ENCODE results near the gene EXOC6B. TPM values are rescaled to one million over a fixed set of nuclear protein-coding genes. Genes with fewer than 3 reads are reported as not detected.
A peak's percentile ranks its signal among the peaks of the same experiment; 100 is the strongest.

The EXOC6B gene
- total RNA-seq, 1 donor from 2014 or later = 23.3 TPM

DNA sequence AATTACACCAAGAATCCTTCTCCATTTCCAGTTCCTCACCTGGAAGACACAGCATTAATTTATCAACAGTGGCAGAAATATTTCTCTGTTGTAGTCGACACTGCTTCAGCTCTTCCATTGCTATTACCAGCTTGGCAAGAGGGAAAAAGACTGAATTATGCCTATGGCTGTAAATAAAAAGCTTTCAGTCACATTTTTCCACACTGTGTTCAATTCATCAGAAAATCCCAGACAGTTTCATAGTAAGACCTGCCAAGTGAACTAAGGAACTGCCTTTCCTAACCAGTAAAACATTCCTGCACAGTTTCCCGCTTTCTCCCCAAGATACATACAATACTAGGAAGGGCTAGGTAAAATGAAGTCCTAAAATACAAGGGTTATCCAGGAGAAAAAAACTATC is 94.7 kb downstream of the EXOC6B start:
- no peak for DNase-seq

- no peak for DNase-seq
Measured at GRCh38 chr2:72727356-72727755, 98.5 kb downstream of the EXOC6B start.

DNA sequence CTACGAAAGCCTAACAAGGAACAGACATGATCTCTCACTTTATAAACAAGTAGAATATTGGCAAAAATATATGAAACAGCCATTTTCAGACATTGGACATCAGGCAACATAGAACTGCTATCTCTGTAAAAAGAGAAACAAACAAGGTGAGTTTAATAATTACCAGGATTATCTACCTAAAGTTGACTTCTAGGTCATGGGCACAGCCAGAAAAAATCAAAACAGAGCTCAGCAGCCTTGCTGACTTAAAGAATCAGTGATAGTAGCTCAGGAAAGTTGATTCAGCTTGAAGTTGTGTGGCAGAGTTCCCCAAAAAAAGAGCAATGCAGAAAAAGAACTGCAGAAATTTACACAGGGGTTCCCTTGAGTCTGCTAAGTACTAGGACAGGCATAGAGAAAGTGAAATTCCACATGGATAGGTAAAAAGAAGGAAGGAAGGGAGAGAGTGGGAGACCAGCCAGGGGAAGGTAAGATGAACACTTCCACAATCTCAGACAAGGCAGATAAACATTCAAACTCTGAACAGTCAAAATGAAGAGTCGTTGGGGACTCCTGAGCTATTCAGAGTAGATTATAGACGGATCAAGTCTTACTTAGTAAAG is 102.0 kb downstream of the EXOC6B start:
- no peak for DNase-seq

DNA sequence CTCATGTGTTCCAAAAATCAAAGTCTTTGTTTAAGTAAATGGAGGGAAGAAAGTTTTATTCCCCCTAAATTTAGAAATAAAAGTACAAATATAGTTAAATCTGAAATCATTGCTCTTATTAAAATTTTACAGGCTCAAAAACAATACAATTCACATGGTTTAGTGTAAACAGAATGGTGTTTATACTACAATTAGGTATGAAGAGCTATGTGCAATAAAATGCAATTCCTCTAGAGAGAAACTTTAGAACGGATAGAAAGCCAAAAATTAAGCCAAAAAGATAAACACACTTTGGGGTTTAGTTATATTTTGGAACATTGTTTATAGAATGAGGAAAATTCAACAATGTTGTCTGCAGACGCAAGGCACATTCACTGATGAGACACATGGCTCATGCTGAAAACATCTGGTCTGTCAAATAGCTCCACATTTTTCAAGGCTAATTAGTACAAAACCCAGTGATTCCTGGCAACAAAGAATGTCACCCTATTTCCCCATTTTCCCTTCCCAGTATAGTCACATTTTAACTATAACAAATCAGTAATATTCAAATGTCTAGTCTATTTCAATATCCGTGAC is 103.3 kb downstream of the EXOC6B start:
- DNase-seq = peak; percentile 20

DNA sequence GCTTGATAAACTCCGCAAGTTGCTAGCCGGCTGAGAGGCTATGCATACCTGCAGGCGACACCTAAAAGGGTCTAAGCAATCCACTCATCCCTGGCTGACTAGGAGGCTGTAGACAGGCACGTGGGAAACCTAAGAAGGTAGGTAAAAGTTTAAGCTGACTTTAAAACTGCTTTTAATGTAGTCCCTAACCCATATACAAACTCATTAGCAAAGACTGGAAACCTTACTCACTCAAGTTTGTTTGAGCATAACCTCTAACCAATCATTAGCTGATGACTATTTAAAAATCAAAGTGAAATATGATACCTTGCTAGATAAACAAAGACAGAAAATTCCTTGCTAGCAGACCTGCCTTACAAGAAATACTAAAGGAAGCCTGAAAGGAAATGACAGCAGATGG is 106.4 kb downstream of the EXOC6B start:
- DNase-seq = peak; percentile 87

DNA sequence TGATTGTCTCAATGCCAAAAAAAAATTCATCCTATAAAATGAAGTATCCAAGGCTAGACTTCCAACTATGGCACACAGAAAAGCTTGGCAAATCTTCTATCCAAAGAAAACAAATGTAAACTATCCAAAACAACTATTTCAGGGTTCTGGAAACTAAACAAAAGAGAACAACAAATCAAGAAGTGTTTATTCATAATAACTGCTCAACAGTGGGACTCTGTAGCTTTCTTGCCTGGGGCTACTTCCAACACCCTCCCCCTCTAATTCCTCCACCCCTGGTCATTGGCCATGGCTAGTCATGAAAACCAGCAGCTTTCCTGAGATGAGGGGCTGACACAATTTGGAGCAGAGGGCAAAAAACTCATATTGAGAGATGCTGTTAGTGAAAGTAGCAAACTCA is 107.0 kb downstream of the EXOC6B start:
- no peak for DNase-seq

- DNase-seq = no peak
Measured at GRCh38 chr2:72716601-72717000, 109.2 kb downstream of the EXOC6B start.

DNA sequence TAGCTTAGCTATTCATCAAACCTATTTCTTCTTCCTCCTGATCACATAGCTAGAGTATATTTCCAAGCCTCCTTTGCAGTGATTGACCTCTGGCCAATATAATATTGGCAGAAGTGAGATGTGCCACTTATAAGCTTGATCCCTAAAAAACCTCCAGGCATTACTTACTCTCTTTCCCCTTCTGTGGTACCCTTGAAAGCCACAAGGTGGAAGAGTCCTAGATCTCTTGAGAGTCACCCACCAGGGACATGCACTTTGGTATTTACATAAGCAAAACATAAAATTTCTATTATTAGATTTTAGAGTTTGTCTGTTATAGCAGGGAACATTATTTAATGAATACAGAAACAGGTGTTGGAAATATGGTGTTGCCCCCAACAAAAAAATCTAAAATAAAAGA is 112.0 kb downstream of the EXOC6B start:
- DNase-seq = no peak

- no peak for DNase-seq
Measured at GRCh38 chr2:72712977-72713376, 112.9 kb downstream of the EXOC6B start.

DNA sequence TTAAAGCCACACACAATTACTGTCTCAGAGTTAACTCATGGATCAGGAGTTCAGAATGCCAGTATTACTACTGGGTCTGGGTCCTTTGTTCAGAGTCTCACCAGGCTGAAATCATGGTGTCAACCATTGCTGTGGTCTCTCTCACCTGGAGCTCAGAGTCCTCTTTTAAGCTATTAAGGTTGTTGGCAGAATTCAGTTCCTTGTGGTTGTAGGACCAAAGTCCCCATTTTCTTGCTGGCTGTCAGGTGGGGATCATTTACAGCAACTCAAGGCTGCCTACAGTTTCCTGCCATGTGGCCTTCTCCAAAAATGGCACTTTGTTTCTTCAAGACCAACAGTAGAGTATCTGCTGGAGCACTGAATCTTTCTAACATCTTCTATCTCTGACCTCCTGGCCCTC is 113.5 kb downstream of the EXOC6B start:
- no peak for DNase-seq

- no peak for DNase-seq
Measured at GRCh38 chr2:72710418-72711152, 115.2 kb downstream of the EXOC6B start.

GRCh38 chr2:72708236-72708635 is 117.6 kb downstream of the EXOC6B start:
- DNase-seq = no peak

GRCh38 chr2:72698300-72698699 is 127.5 kb downstream of the EXOC6B start:
- DNase-seq = no peak

DNA sequence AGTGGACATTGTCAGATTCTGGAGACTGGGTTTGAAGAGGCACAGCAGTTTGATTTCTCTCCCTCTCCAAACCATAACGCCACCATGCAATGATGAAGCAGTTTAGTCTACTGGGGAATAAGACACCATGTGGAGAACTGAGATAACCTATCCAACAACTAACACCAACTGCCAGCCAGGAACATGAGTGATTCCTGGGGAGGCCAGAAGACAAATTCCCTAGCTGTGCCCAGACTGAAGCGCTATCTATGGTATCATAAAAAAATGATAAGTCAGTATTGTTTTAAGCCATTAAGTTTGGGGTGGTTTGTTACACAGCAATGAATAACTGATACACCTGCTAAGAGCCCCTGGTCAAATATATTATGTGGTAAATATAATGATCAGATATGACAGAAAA is 129.3 kb downstream of the EXOC6B start:
- no peak for DNase-seq

- no peak for DNase-seq
Measured at GRCh38 chr2:72695676-72696075, 130.2 kb downstream of the EXOC6B start.

GRCh38 chr2:72694715-72695496 is 130.9 kb downstream of the EXOC6B start:
- peak; percentile 65 for DNase-seq

- no peak for DNase-seq
Measured at GRCh38 chr2:72689579-72690195, 136.1 kb downstream of the EXOC6B start.

DNA sequence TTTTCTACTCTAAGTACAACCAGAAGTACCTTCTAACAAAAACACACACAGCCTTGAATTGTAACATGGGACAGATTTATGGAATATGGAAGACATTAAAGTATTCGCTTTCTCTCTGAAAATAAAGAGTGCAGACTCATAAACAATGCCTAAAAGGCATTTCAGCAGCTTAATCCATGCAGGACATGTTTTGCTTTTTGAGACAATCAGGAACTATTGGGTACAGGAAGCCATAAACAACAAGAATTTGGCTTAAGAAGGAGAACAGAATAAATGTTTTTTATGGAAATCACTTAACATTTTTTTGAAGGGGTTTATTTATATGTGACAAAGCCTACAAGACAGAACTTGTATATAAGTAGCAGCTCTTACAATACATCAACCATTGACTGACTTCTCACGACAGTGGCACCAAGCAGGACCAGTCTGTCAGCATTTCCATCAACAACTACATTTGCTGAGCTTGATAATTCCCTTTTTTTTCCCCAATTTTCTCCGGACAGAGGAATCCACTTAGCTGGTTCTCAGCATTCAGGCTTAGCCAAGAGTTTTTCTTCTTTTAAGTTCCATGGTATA is 140.1 kb downstream of the EXOC6B start:
- peak; percentile 13 for DNase-seq

- DNase-seq = peak; percentile 27
Measured at GRCh38 chr2:72682061-72682460, 143.8 kb downstream of the EXOC6B start.

DNA sequence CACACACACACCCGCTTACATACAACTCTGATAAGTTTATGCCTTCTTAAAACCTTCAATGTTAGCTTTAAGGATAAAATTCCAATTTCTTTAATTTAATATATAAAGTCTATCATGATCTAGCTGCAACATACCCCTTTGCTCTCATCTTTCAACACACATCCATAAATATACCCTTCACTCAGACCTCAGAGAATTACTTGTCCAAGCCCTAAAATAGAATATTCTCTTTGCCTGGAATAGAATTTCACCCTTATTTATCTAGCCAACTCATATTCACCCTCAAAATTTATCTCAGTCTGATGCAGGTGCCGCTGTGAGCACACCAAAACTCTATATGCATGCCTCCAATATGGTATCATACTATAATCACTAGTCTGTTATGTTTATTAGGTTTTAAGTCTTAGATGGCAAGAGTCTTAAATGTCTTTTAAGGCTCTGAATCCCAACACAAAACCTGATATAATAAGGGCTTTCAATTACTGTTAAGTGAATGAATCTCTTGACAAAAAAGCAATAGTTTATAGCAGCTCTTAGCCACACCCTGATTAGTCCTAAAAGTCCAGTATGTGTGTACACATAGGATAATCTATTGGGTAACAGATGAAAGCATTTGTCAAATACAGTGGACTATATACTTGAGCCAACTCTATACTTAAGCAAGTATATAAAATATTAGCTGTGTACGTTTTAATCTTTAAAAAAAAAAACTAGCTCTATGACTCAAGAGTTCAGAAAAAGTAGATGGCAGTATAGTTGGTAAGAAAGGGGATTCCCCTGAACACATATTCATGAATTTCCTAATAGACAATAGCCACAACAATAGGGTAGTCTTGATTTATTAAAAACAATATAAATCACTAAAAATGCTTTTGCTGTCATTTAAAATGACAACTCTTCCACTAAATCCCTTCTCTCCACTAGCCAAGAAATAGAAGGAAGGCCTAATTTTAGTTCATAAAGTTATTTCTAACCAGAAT is 144.5 kb downstream of the EXOC6B start:
- peak; percentile 53 for DNase-seq

- no peak for DNase-seq
Measured at GRCh38 chr2:72678024-72678423, 147.8 kb downstream of the EXOC6B start.
